ENCODE measurements around the gene RANBP3L. TPM values are rescaled to one million over a fixed set of nuclear protein-coding genes. Genes with fewer than 3 reads are reported as not detected.

RANBP3L gene
- total and polyA plus RNA-seq, 10 of the 15 experiments (the other 5 are each of a cell fraction or from before 2014, with no cell fraction given), result 0.02 to 0.29 (median 0.06) TPM; not detected in 4

GRCh38 chr5:36300191-36300926 is 1.3 kb downstream of the RANBP3L start:
- no TSS peak for BruUV-seq (replicated peaks)
- CTCF ChIA-PET, result interaction anchor here (7.4 to 8.7 kb wide), 2 partner anchors 33 to 221 kb away, joined by 79 to 83 read pairs; no protein-coding TSS in a partner anchor
- H3K9me3 ChIP-seq (replicated peaks; ENCODE audit: control insufficient read depth, insufficient read depth, low read length), result no peaks in the 10 kb centered on the region
- SMC1A ChIA-PET (ENCODE audit: uncharacterized antibody, unreplicated experiment), result interaction anchor here (1.4 to 2.0 kb wide), 2 partner anchors 12 to 35 kb away, joined by 5 to 8 read pairs; no protein-coding TSS in a partner anchor
- no peak overlapping the region for H3K9ac ChIP-seq (ENCODE audit: control insufficient read depth, insufficient read depth, low read length)
- DNase-seq (ENCODE audit: low read depth, low spot score) (no peak), ATAC-seq (no peak), FAIRE-seq (no peak)
- H3K4me3 ChIP-seq, result no peak overlapping the region
- no peaks in the 10 kb centered on the region for H4K20me1 ChIP-seq (ENCODE audit: control insufficient read depth, insufficient read depth)
- RAD21 ChIA-PET (ENCODE audit: unreplicated experiment), result interaction anchor here (2.4 kb wide), 1 partner anchor 35 kb away, joined by 8 read pairs; no protein-coding TSS in a partner anchor
- H3K79me2 ChIP-seq (ENCODE audit: control insufficient read depth, insufficient read depth, low read length), result no peaks in the 10 kb centered on the region
- H3K4me1 ChIP-seq (ENCODE audit: control insufficient read depth, insufficient read depth, low read length), result no peaks in the 10 kb centered on the region
- no peak overlapping the region for H3K4me2 ChIP-seq (ENCODE audit: control insufficient read depth, insufficient read depth)
- no peak overlapping the region for H3K27ac ChIP-seq (ENCODE audit: control insufficient read depth, insufficient read depth)
- no peak for TF ChIP-seq RUNX3 (IDR thresholded peaks at IDR 0.05; ENCODE audit: low read length)
- intact Hi-C loops (cut with micrococcal nuclease; ENCODE audit: unreplicated experiment), result no loop called here
- 58% methylated on average over 3 of the region's 3 CpGs for WGBS (ENCODE audit: insufficient coverage, insufficient replicate concordance, low lambda C conversion rate, missing lambda C conversion rate)
- POLR2A ChIA-PET, result no interaction called here
- no peaks in the 10 kb centered on the region for H3K27me3 ChIP-seq (replicated peaks in 1 of 2; ENCODE audit: control insufficient read depth in 2 of 2, insufficient read depth in 2 of 2, low read length in 1 of 2)
- in situ Hi-C loops (cut with MboI), result loop anchor here (10.0 kb wide), 1 partner anchor 226 kb away; no protein-coding TSS in a partner anchor
- no peaks in the 10 kb centered on the region for H3K36me3 ChIP-seq (ENCODE audit: control insufficient read depth in 2 of 2, insufficient read depth in 2 of 2, low read length in 1 of 2)
- no peak overlapping the region for H2AFZ ChIP-seq (ENCODE audit: control insufficient read depth, low read depth, low read length)

- no peak for TF ChIP-seq ZNF207 (IDR thresholded peaks at IDR 0.05; ENCODE audit: borderline replicate concordance)
- TF ChIP-seq WRNIP1 (IDR thresholded peaks at IDR 0.05; ENCODE audit: borderline replicate concordance, low read depth, low read length), result no peak
- no peak for TF ChIP-seq PAX8 (IDR thresholded peaks at IDR 0.05)
- no peak for TF ChIP-seq POU2F2 (IDR thresholded peaks at IDR 0.05; ENCODE audit: borderline replicate concordance, low read depth, low read length)
- TF ChIP-seq USF1 (IDR thresholded peaks at IDR 0.05; ENCODE audit: borderline replicate concordance, extremely low read length, insufficient read depth, low read depth, low read length), result no peak
- no peak for TF ChIP-seq FOS (IDR thresholded peaks at IDR 0.05; ENCODE audit: borderline replicate concordance, extremely low read depth, insufficient read length)
- no peak for TF ChIP-seq POLR2AphosphoS5 (IDR thresholded peaks at IDR 0.05; ENCODE audit: low read length)
- TF ChIP-seq SRF (IDR thresholded peaks at IDR 0.05; ENCODE audit: low read depth in 2 of 2, low read length in 2 of 2), result no peak
- TF ChIP-seq EED (IDR thresholded peaks at IDR 0.05; ENCODE audit: low read depth), result no peak
- no peak for TF ChIP-seq MEF2B (IDR thresholded peaks at IDR 0.05; ENCODE audit: partially characterized antibody, poor library complexity, severe bottlenecking)
- TF ChIP-seq RAD21 (IDR thresholded peaks at IDR 0.05; ENCODE audit: insufficient read depth, low read depth, low read length), result no peak
- TF ChIP-seq STAT1 (conservative IDR thresholded peaks at IDR 0.05), result no peak
- TF ChIP-seq GABPA (IDR thresholded peaks at IDR 0.05; ENCODE audit: low read depth), result no peak
- TF ChIP-seq ATF7 (IDR thresholded peaks at IDR 0.05; ENCODE audit: low read depth), result no peak
- TF ChIP-seq USF2 (IDR thresholded peaks at IDR 0.05; ENCODE audit: borderline replicate concordance, low read depth, low read length), result no peak
- FAIRE-seq (no peak), ATAC-seq (no peak), DNase-seq (ENCODE audit: low read depth, low spot score) (no peak)
- RAD21 ChIA-PET (ENCODE audit: unreplicated experiment), result interaction anchor here (1.0 kb wide), 1 partner anchor 394 kb away, joined by 3 read pairs; no protein-coding TSS in a partner anchor
- Histone ChIP-seq H3K9ac (ENCODE audit: control insufficient read depth, insufficient read depth, low read length) (no peak overlapping the region), H3K27ac (ENCODE audit: control insufficient read depth, insufficient read depth) (no peak overlapping the region), H3K4me1 (ENCODE audit: control insufficient read depth, insufficient read depth, low read length) (no peaks in the 10 kb centered on the region), H2AFZ (ENCODE audit: control insufficient read depth, low read depth, low read length) (no peak overlapping the region), H3K4me2 (ENCODE audit: control insufficient read depth, insufficient read depth) (no peak overlapping the region), H3K4me3 (no peak overlapping the region), H3K36me3 (ENCODE audit: control insufficient read depth in 2 of 2, insufficient read depth in 2 of 2, low read length in 1 of 2) (no peaks in the 10 kb centered on the region), H4K20me1 (ENCODE audit: control insufficient read depth, insufficient read depth) (no peaks in the 10 kb centered on the region), H3K27me3 (replicated peaks in 1 of 2; ENCODE audit: control insufficient read depth in 2 of 2, insufficient read depth in 2 of 2, low read length in 1 of 2) (no peaks in the 10 kb centered on the region), H3K9me3 (replicated peaks; ENCODE audit: control insufficient read depth, insufficient read depth, low read length) (no peaks in the 10 kb centered on the region), H3K79me2 (ENCODE audit: control insufficient read depth, insufficient read depth, low read length) (no peaks in the 10 kb centered on the region)
- POLR2A ChIA-PET, result no interaction called here
- CTCF ChIA-PET, result no interaction called here
- SMC1A ChIA-PET (ENCODE audit: uncharacterized antibody, unreplicated experiment), result interaction anchor here (2.5 kb wide), 1 partner anchor 9 kb away, joined by 8 read pairs; no protein-coding TSS in a partner anchor
- in situ Hi-C loops (cut with MboI) (no loop called here), intact Hi-C loops (cut with micrococcal nuclease; ENCODE audit: unreplicated experiment) (no loop called here)
- BruUV-seq (replicated peaks), result no TSS peak
Observed at GRCh38 chr5:36298552-36298951, 3.1 kb downstream of the RANBP3L start.
